Measurements from ENCODE around the gene SMIM12.

- TF ChIP-seq POLR2A (IDR thresholded peaks at IDR 0.05) (no peak), CTCF (IDR thresholded peaks at IDR 0.05) (no peak)
Measured at GRCh38 chr1:34874296-34874952, 14.9 kb upstream of the SMIM12 start.
